Measurements from ENCODE around the gene DRD4. TPM values are rescaled to one million over a fixed set of nuclear protein-coding genes. Genes with fewer than 3 reads are reported as not detected.

DRD4 gene
- total RNA-seq, 1 experiment from 2014 or later, result 2.1 TPM

DNA sequence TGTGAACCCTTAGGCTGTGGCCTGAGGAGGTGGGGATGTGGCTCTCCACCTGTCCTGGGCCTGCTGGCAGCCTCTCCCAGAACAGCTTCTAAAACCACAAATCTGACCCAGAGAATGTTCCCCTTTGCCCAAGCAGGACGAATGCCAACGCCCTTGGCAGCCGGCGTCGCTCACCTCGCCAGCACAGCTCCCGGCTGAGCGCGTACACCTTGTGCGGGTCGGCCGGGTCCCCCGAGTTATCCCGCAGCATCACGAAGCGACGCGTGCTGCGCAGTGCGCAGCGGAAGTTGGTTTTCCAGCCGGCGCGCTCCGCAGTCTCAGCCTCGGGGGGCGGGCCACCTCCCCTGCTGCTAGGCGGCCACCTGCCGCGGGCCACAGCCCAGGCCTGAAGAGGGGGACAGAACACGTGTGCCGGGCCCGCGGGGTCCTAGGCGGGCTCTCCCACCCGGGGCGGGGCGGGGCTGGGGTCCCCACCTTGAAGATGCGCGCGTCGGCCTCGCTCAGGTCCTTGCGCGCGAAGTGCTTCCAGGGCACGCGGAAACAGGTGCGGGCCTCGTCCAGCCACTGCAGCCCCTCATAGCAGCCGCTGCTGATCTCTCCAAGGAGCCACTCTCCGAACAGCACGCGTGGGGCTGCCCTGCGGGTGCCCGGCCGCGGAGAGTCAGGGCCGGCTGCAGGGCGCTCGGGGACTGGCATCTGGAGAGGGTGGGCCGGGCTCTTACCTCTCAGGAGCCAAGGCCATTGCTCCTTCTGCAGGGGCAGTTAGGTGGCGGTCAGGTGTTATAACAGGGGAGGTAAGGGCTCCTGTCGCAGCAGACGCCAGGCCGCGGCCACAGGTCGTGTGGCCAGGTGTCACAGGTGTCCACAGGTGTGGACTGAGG, 22.2 kb upstream of the DRD4 start:
- H3K4me3 ChIP-seq (ENCODE audit: insufficient read depth, low read depth, low read length), result peak overlapping the region; percentile 58
- no peaks in the 10 kb centered on the region for H3K27me3 ChIP-seq (ENCODE audit: control insufficient read depth, insufficient read depth, low read length)
- DNase-seq, result no peak
- H3K36me3 ChIP-seq (replicated peaks; ENCODE audit: control insufficient read depth, insufficient read depth, low read length), result peaks cover 11% of the 10 kb centered on the region

GRCh38 chr11:615504-616319, 21.4 kb upstream of the DRD4 start, which contains the start of gene IRF7:
Gene IRF7, minus strand, starts transcription at chr11:615950. Its CDS starts 586 bp downstream, at chr11:615364.
- peaks cover 5% of the 10 kb centered on the region for H3K36me3 ChIP-seq (replicated peaks; ENCODE audit: control insufficient read depth, insufficient read depth, low read length)
- no peaks in the 10 kb centered on the region for H3K27me3 ChIP-seq (ENCODE audit: control insufficient read depth, insufficient read depth, low read length)
- DNase-seq, result peak; percentile 98
- H3K4me3 ChIP-seq (ENCODE audit: insufficient read depth, low read depth, low read length), result peak within 1 kb of the TSS; percentile 58

GRCh38 chr11:616320-617198, 20.5 kb upstream of the DRD4 start:
- peaks cover 3% of the 10 kb centered on the region for H3K36me3 ChIP-seq (replicated peaks; ENCODE audit: control insufficient read depth, insufficient read depth, low read length)
- no peak for DNase-seq
- H3K4me3 ChIP-seq (ENCODE audit: insufficient read depth, low read depth, low read length), result no peak overlapping the region
- H3K27me3 ChIP-seq (ENCODE audit: control insufficient read depth, insufficient read depth, low read length), result no peaks in the 10 kb centered on the region

- Histone ChIP-seq H3K4me3 (ENCODE audit: insufficient read depth, low read depth, low read length) (no peak overlapping the region), H3K27me3 (ENCODE audit: control insufficient read depth, insufficient read depth, low read length) (no peaks in the 10 kb centered on the region), H3K36me3 (replicated peaks; ENCODE audit: control insufficient read depth, insufficient read depth, low read length) (peaks cover 2% of the 10 kb centered on the region)
- no peak for DNase-seq
Observed at GRCh38 chr11:617199-617911, 19.7 kb upstream of the DRD4 start.

DNA sequence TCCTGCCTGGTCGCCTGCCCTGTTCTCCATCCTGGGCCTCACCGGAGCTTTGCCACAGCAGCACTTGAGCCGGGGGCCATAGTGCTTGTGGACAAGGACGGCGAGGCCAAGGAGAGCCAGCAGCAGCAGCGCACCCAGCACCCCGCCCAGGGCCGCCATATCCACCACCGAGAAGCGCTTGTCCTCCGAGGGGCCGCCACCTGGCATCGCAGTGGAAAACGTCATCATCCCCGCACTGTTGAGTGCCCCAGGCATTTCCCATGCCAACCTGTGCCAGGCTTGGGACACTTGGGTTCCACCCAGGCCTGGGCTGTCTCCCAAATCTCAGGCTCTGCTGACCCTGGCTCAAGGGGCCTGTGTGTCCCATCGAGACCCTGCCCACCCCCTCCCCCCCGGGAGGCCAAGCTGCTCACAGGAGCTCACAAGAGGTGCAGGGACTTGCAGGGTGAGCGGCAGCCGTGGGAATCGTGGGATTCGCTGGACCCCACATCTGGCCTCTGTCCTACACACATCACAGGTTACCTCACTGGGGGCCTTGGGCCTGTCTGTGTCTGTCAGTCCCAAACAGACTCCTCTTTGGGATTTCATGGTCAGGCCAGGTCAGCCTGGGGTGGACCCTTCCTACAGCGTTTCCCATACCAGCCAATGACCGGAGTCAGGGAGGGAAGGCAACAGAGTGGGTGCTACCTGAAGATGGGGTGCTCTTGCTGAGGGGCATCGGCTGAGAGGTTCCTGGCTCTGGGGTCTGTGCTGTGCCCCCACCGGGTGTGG, 19.0 kb upstream of the DRD4 start:
- H3K36me3 ChIP-seq (replicated peaks; ENCODE audit: control insufficient read depth, insufficient read depth, low read length), result no peaks in the 10 kb centered on the region; the same call in 1 of the 2 replicates
- H3K4me3 ChIP-seq (ENCODE audit: insufficient read depth, low read depth, low read length), result no peak overlapping the region
- no peaks in the 10 kb centered on the region for H3K27me3 ChIP-seq (ENCODE audit: control insufficient read depth, insufficient read depth, low read length)
- no peak for DNase-seq

GRCh38 chr11:618856-619627, 18.0 kb upstream of the DRD4 start:
- H3K4me3 ChIP-seq (ENCODE audit: insufficient read depth, low read depth, low read length), result no peak overlapping the region
- no peak for DNase-seq
- no peaks in the 10 kb centered on the region for H3K36me3 ChIP-seq (replicated peaks; ENCODE audit: control insufficient read depth, insufficient read depth, low read length)
- no peaks in the 10 kb centered on the region for H3K27me3 ChIP-seq (ENCODE audit: control insufficient read depth, insufficient read depth, low read length)

- Histone ChIP-seq H3K36me3 (replicated peaks; ENCODE audit: control insufficient read depth, insufficient read depth, low read length) (no peaks in the 10 kb centered on the region), H3K27me3 (ENCODE audit: control insufficient read depth, insufficient read depth, low read length) (no peaks in the 10 kb centered on the region), H3K4me3 (ENCODE audit: insufficient read depth, low read depth, low read length) (no peak overlapping the region)
- DNase-seq, result no peak
Observed at GRCh38 chr11:619628-620050, 17.4 kb upstream of the DRD4 start.

DNA sequence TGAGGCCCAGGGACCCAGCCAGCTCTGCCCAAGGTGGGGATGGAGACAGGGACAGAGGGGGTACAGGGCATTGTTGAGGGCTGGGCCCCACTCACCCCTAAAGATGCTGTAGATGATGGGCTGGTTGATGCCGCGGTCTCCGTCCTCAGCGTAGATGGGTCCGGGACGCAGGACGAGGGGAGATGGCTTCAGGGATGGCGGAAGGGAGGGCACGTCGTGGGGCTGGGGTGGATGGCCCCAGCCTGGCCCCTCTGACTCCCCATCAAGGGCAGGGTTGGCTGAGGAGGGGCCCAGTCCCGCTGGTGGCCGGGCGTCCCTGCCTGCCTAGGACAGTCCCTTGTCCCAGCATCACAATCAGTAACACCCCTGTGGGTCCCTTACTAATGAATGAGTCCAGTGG, 16.9 kb upstream of the DRD4 start:
- Histone ChIP-seq H3K4me3 (ENCODE audit: insufficient read depth, low read depth, low read length) (no peak overlapping the region), H3K27me3 (ENCODE audit: control insufficient read depth, insufficient read depth, low read length) (no peaks in the 10 kb centered on the region), H3K36me3 (replicated peaks; ENCODE audit: control insufficient read depth, insufficient read depth, low read length) (no peaks in the 10 kb centered on the region)
- no peak for DNase-seq

DNA sequence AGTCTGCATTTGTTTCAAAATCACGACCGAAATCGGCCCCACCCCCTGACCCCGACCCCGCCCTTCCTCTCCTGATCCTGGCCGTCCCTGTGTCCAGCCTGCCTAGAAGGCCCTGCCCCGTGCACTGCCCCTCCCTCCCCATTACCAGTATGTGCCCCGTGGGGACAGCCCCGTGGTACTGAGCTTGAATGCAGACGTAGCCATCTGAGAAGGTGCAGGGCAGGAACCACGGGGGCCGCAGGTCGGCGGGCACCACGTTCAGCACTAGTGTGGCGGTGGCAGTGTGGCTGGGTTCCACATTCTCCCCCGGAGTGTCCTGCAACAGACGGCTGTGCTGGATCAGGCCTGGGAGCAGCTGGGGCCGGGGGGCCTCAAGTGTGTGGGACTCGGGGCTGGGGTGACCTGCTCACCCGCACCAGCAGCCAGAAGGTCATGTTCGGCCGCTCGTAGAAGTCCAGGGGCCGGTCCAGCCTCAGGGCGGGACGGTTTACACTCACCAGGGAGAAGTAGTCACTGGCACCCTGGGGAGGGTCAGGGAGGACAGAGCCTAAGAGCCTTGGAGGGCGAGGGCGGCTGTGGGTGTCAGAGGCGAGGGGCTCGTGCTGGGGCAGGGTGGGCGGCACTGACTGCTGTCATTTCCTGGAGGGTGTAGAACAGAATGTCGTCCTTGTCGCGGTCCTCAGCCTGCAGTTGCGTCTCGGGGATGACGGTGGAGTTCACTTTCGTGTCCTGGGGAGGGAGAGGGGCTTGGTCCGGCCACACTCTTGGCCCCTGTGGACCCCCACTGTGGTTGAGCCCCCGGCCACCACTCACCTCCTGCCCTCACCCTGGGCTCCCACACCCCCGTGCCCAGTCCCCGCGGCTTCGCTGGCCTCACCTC, 15.9 kb upstream of the DRD4 start:
- no peaks in the 10 kb centered on the region for H3K36me3 ChIP-seq (replicated peaks; ENCODE audit: control insufficient read depth, insufficient read depth, low read length)
- H3K4me3 ChIP-seq (ENCODE audit: insufficient read depth, low read depth, low read length), result no peak overlapping the region
- no peaks in the 10 kb centered on the region for H3K27me3 ChIP-seq (ENCODE audit: control insufficient read depth, insufficient read depth, low read length)
- no peak for DNase-seq

DNA sequence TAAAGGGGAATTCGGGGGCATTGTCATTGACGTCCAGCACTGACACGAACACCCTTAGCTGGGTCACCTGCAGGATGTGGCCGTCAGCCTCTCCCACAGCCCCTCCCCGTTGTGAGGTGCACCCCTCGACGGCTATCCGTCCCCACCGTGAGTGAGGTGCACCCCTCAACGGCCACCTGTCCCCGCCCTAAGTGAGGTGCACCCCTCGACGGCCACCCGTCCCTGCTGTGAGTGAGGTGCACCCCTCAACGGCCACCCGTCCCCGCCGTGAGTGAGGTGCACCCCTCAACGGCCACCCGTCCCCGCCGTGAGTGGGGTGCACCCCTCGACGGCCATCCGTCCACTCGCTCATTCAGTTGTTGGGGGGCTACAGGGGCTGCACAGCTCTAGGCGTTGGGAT, 15.2 kb upstream of the DRD4 start:
- H3K36me3 ChIP-seq (replicated peaks; ENCODE audit: control insufficient read depth, insufficient read depth, low read length), result no peaks in the 10 kb centered on the region
- DNase-seq, result no peak
- H3K4me3 ChIP-seq (ENCODE audit: insufficient read depth, low read depth, low read length), result no peak overlapping the region
- H3K27me3 ChIP-seq (ENCODE audit: control insufficient read depth, insufficient read depth, low read length), result no peaks in the 10 kb centered on the region

DNA sequence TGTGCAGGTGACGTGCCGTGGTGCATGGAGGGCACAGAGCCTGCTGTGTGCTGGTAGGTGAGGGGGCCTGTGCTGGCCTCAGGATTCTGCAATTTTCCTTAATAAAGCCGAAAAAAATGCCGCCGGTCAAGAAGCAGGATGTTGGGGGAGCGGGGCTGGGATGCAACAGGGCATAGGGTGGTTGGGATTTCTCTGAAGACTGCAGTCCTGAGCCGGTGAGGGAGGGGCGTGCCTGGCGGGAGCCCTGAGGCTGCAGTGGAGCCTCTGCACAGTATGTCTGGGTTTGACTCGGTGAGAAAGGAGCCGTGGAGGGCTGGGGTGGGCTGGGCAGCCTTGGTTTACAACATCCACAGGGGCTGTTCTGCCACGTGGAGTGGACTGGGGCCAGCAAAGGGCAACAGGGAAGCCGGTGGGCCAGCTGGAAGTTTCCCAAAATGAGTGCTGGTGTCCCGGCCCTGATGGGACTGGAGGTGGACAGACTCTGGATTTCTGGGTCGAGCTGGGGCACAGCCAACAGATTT, 13.7 kb upstream of the DRD4 start:
- Histone ChIP-seq H3K4me3 (ENCODE audit: insufficient read depth, low read depth, low read length) (no peak overlapping the region), H3K27me3 (ENCODE audit: control insufficient read depth, insufficient read depth, low read length) (no peaks in the 10 kb centered on the region; the same call in 1 of the 2 replicates), H3K36me3 (replicated peaks; ENCODE audit: control insufficient read depth, insufficient read depth, low read length) (no peaks in the 10 kb centered on the region)
- no peak for DNase-seq

All from H7 (cell line).